MCF 10A (cell line): Measurements from ENCODE around the gene PDHB. TPM values are rescaled to one million over a fixed set of nuclear protein-coding genes. Genes with fewer than 3 reads are reported as not detected.

Experiments
- BruUV-seq: library from RNA; stranded (reverse); fragments of 400-500 nt; replicated peaks from 2 replicates; lab custom pipeline; 2021; lab: Mats Ljungman, UMichigan
- CTCF ChIA-PET: fragments of 300-600 bp; sonication (Branson Sonifier 250); formaldehyde crosslinking; extraction: SDS; loops from one replicate; lab custom pipeline; 2021; ENCODE audit warnings: antibody characterized with exemption, inconsistent platforms; lab: Yijun Ruan, JAX
- POLR2A ChIA-PET: fragments of 300-600, 350-650 bp; sonication (Branson Sonifier 250); formaldehyde crosslinking; extraction: SDS; loops from one replicate; lab custom pipeline; 2020; ENCODE audit warnings: antibody characterized with exemption, inconsistent platforms; lab: Yijun Ruan, JAX
- DNase-seq: peaks from one replicate; pipeline ENCODE4 v3.0.0-alpha.2; 2018; ENCODE audit not compliant: unreplicated experiment
- H3K27ac Mint-ChIP-seq: one replicate; pipeline ENCODE4 v1.8.0; 2022; ENCODE audit warnings: mild to moderate bottlenecking, low read depth, mixed read lengths; ENCODE audit not compliant: unreplicated experiment
- H3K27me3 Mint-ChIP-seq: one replicate; pipeline ENCODE4 v1.8.0; 2022; ENCODE audit warnings: mixed read lengths; ENCODE audit not compliant: insufficient read depth, unreplicated experiment
- H3K36me3 Mint-ChIP-seq: one replicate; pipeline ENCODE4 v1.8.0; 2022; ENCODE audit warnings: mild to moderate bottlenecking, moderate library complexity, mixed read lengths; ENCODE audit not compliant: insufficient read depth, unreplicated experiment
- H3K4me1 Mint-ChIP-seq: one replicate; pipeline ENCODE4 v1.8.0; 2022; ENCODE audit warnings: mixed read lengths; ENCODE audit not compliant: insufficient read depth, unreplicated experiment
- H3K4me3 Mint-ChIP-seq: one replicate; pipeline ENCODE4 v1.8.0; 2022; ENCODE audit warnings: mild to moderate bottlenecking, moderate library complexity, mixed read lengths; ENCODE audit not compliant: unreplicated experiment
- H3K9me3 Mint-ChIP-seq: one replicate; pipeline ENCODE4 v1.8.0; 2022; ENCODE audit warnings: mixed read lengths; ENCODE audit not compliant: unreplicated experiment
- CTCF ChIP-seq: fragments of 200-600 bp; IDR thresholded peaks from one replicate; pipeline ENCODE4 v1.8.0; 2022; ENCODE audit warnings: antibody characterized with exemption, mild to moderate bottlenecking; ENCODE audit not compliant: unreplicated experiment
- intact Hi-C: fragments of 100-400 bp; cut with micrococcal nuclease; formaldehyde crosslinking; loops from 2 replicates; pipeline ENCODE4 v1.14.1; 2022
- total RNA-seq: library from RNA; stranded (reverse); gene quantifications from 2 replicates; pipeline ENCODE4 v1.2.3, GENCODE V29; 2022

The PDHB gene
- total RNA-seq, 1 experiment from 2014 or later = 62.2 TPM

GRCh38 chr3:58427661-58428361, 5.8 kb downstream of the PDHB start:
- peaks cover 8% of the 10 kb centered on the region for H3K4me1 Mint-ChIP-seq
- peaks cover 97% of the 10 kb centered on the region for H3K36me3 Mint-ChIP-seq
- DNase-seq = no peak
- TSS peak; percentile 17 for BruUV-seq
- no peak overlapping the region for H3K4me3 Mint-ChIP-seq
- H3K27ac Mint-ChIP-seq = no peak overlapping the region
- ChIA-PET POLR2A (no interaction called here), CTCF (interaction anchor here (0.6 to 3.1 kb wide), 6 partner anchors 9 to 1031 kb away, joined by 3 to 12 read pairs (median 4); partner anchors contain the start of gene KCTD6)
- no peak for TF ChIP-seq CTCF
- no peaks in the 10 kb centered on the region for H3K9me3 Mint-ChIP-seq
- H3K27me3 Mint-ChIP-seq = no peaks in the 10 kb centered on the region
- intact Hi-C loops = no loop called here

GRCh38 chr3:58425782-58426181, 7.8 kb downstream of the PDHB start:
- no peak overlapping the region for H3K27ac Mint-ChIP-seq
- ChIA-PET POLR2A (interaction anchor here (0.6 to 1.8 kb wide), 3 partner anchors 92 to 1141 kb away, joined by 3 to 7 read pairs (median 7); no protein-coding TSS in a partner anchor), CTCF (interaction anchor here (0.6 to 2.7 kb wide), 6 partner anchors 10 to 105 kb away, joined by 3 to 15 read pairs (median 4); no protein-coding TSS in a partner anchor)
- intact Hi-C loops = no loop called here
- BruUV-seq = no TSS peak
- no peak for TF ChIP-seq CTCF
- no peak for DNase-seq
- no peaks in the 10 kb centered on the region for H3K4me1 Mint-ChIP-seq
- H3K9me3 Mint-ChIP-seq = no peaks in the 10 kb centered on the region
- H3K36me3 Mint-ChIP-seq = peaks cover 86% of the 10 kb centered on the region
- no peaks in the 10 kb centered on the region for H3K27me3 Mint-ChIP-seq
- no peak overlapping the region for H3K4me3 Mint-ChIP-seq

- Mint-ChIP-seq H3K4me3 (no peak overlapping the region), H3K27ac (no peak overlapping the region), H3K36me3 (peaks cover 82% of the 10 kb centered on the region), H3K27me3 (no peaks in the 10 kb centered on the region), H3K4me1 (no peaks in the 10 kb centered on the region), H3K9me3 (no peaks in the 10 kb centered on the region)
- DNase-seq = no peak
- POLR2A ChIA-PET = interaction anchor here (1.1 to 1.8 kb wide), 3 partner anchors 8 to 117 kb away, joined by 3 to 7 read pairs (median 4); no protein-coding TSS in a partner anchor
- TF ChIP-seq CTCF = no peak
- no TSS peak for BruUV-seq
- CTCF ChIA-PET = interaction anchor here (0.7 to 2.7 kb wide), 5 partner anchors 9 to 909 kb away, joined by 3 to 15 read pairs (median 3); no protein-coding TSS in a partner anchor
- intact Hi-C loops = no loop called here
These were observed 9.0 kb downstream of the PDHB start for GRCh38 chr3:58424613-58425012.

- Mint-ChIP-seq H3K27me3 (no peaks in the 10 kb centered on the region), H3K4me1 (no peaks in the 10 kb centered on the region), H3K36me3 (peaks cover 79% of the 10 kb centered on the region), H3K9me3 (no peaks in the 10 kb centered on the region), H3K27ac (no peak overlapping the region), H3K4me3 (no peak overlapping the region)
- ChIA-PET POLR2A (no interaction called here), CTCF (interaction anchor here (0.7 to 2.7 kb wide), 4 partner anchors 7 to 207 kb away, joined by 3 to 15 read pairs (median 4); no protein-coding TSS in a partner anchor)
- peak; percentile 13 for TF ChIP-seq CTCF
- no TSS peak for BruUV-seq
- DNase-seq = peak; percentile 16
- intact Hi-C loops = loop anchor here (2.0 kb wide), 1 partner anchor 110 kb away; no protein-coding TSS in a partner anchor
These were observed 10.8 kb downstream of the PDHB start for GRCh38 chr3:58422756-58423325.
